B cell (primary cell): Measurements from ENCODE around the gene STIM1. TPM values are rescaled to one million over a fixed set of nuclear protein-coding genes. Genes with fewer than 3 reads are reported as not detected.

ENCODE experiments used
- ATAC-seq: fragments of 200-7000 bp; cut with Tn5 transposase; one replicate; pipeline ENCODE4 v1.10.0; 2021; ENCODE audit warnings: low read depth, mild to moderate bottlenecking, moderate number of reproducible peaks, moderate library complexity
- CTCF ChIA-PET: fragments of 350-600 bp; sonication (Branson Sonifier 250); formaldehyde crosslinking; loops from one replicate; lab custom pipeline; 2021; ENCODE audit warnings: antibody characterized with exemption, inconsistent platforms; lab: Charles Lee
- POLR2A ChIA-PET: fragments of 350-600 bp; sonication (Branson Sonifier 250); formaldehyde crosslinking; loops from one replicate; lab custom pipeline; 2021; ENCODE audit warnings: antibody characterized with exemption; lab: Charles Lee
- DNase-seq: peaks from one replicate; pipeline ENCODE4 v3.0.0; 2013
- H2AFZ ChIP-seq: 2 replicates; pipeline ENCODE4 v1.6.1; 2012; ENCODE audit warnings: mild to moderate bottlenecking, low read depth, low read length; ENCODE audit not compliant: insufficient read depth, poor library complexity, severe bottlenecking
- H3K27ac ChIP-seq, 2 donors: 1 replicate in 1 of 2; 2 replicates in 1 of 2; pipeline ENCODE4 v1.5.1; 2012 to 2013; ENCODE audit warnings: low read length in 2 of 2, mild to moderate bottlenecking in 2 of 2, moderate library complexity in 1 of 2
- H3K27me3 ChIP-seq, 4 experiments: fragments of 200-600 bp in 1 of 4; sonication (generic) in 1 of 4; replicated peaks in 1 of 4; 1 replicate in 2 of 4; 2 replicates in 2 of 4; pipeline versions ENCODE4 v1.6.1 to v1.7.0; 2013 to 2016; ENCODE audit warnings: low read length in 3 of 4, mild to moderate bottlenecking in 2 of 4, mixed read lengths in 1 of 4, moderate library complexity in 1 of 4; ENCODE audit not compliant: insufficient read depth in 4 of 4, control insufficient read depth in 3 of 4; ENCODE audit errors: control extremely low read depth in 1 of 4
- H3K36me3 ChIP-seq, 2 experiments: replicated peaks in 1 of 2; 1 replicate in 1 of 2; 2 replicates in 1 of 2; pipeline versions ENCODE4 v1.6.1 to v1.7.1; 2013; ENCODE audit warnings: low read length in 1 of 2; ENCODE audit not compliant: insufficient read depth in 2 of 2, control insufficient read depth in 1 of 2; ENCODE audit errors: control extremely low read depth in 1 of 2, extremely low read depth in 1 of 2
- H3K4me1 ChIP-seq, 2 donors: fragments of 200-600 bp in 1 of 2; sonication (generic) in 1 of 2; 1 replicate in 1 of 2; 2 replicates in 1 of 2; pipeline versions ENCODE4 v1.5.1 to v1.6.1; 2013 to 2017; ENCODE audit warnings: low read length in 2 of 2; ENCODE audit not compliant: control insufficient read depth in 2 of 2, insufficient read depth in 2 of 2
- H3K4me2 ChIP-seq: replicated peaks from 2 replicates; pipeline ENCODE3; 2012; ENCODE audit warnings: mild to moderate bottlenecking, low read depth, low read length; ENCODE audit not compliant: poor library complexity, severe bottlenecking
- H3K4me3 ChIP-seq, 5 experiments: fragments of 200-600 bp in 1 of 5; sonication (generic) in 1 of 5; 1 replicate in 3 of 5; 2 replicates in 2 of 5; pipeline versions ENCODE4 v1.5.1 to v1.7.0; 2011 to 2016; ENCODE audit warnings: low read length in 4 of 5, mild to moderate bottlenecking in 4 of 5, low read depth in 2 of 5, control low read depth in 1 of 5, moderate library complexity in 1 of 5; ENCODE audit not compliant: insufficient read depth in 1 of 5; ENCODE audit errors: control extremely low read depth in 1 of 5, extremely low read depth in 1 of 5
- H3K79me2 ChIP-seq: fragments of 200-600 bp; sonication (generic); one replicate; pipeline ENCODE4 v1.6.0; 2016; ENCODE audit warnings: low read length; ENCODE audit not compliant: control insufficient read depth, insufficient read depth
- H3K9ac ChIP-seq: fragments of 200-600 bp; sonication (generic); 2 replicates; pipeline ENCODE4 v1.6.1; 2017; ENCODE audit warnings: mild to moderate bottlenecking, low read length, moderate library complexity
- H3K9me3 ChIP-seq, 3 donors: one replicate each; pipeline versions ENCODE4 v1.6.1 to v1.7.1; 2013; ENCODE audit warnings: low read length in 2 of 3; ENCODE audit not compliant: control insufficient read depth in 2 of 3, insufficient read depth in 1 of 3; ENCODE audit errors: control extremely low read depth in 1 of 3
- H4K20me1 ChIP-seq: 2 replicates; pipeline ENCODE4 v1.6.0; 2012; ENCODE audit warnings: mild to moderate bottlenecking, low read length; ENCODE audit not compliant: insufficient read depth, control insufficient read depth, poor library complexity, severe bottlenecking
- H3K27ac Mint-ChIP-seq: one replicate; pipeline ENCODE4 v1.8.0; 2021; ENCODE audit warnings: mixed read lengths
- H3K27me3 Mint-ChIP-seq: one replicate; pipeline ENCODE4 v1.8.0; 2021; ENCODE audit warnings: mixed read lengths
- H3K4me1 Mint-ChIP-seq: one replicate; pipeline ENCODE4 v1.8.0; 2021; ENCODE audit warnings: mixed read lengths
- H3K4me3 Mint-ChIP-seq: one replicate; pipeline ENCODE4 v1.8.0; 2021; ENCODE audit warnings: mixed read lengths
- H3K9me3 Mint-ChIP-seq: one replicate; pipeline ENCODE4 v1.8.0; 2022; ENCODE audit warnings: mixed read lengths; ENCODE audit not compliant: insufficient read depth
- EZH2 ChIP-seq: IDR thresholded peaks from 2 replicates; pipeline ENCODE4 v1.6.1; 2012; ENCODE audit warnings: borderline replicate concordance, low read depth, mild to moderate bottlenecking, moderate library complexity, low read length; ENCODE audit not compliant: insufficient read depth, poor library complexity, severe bottlenecking
- WGBS: methylation state at CpG from one replicate; pipeline ENCODE4 v1.1.5; 2013; ENCODE audit warnings: missing lambda C conversion rate; ENCODE audit not compliant: insufficient coverage; 5-methylcytosine and 5-hydroxymethylcytosine counted together
- intact Hi-C: fragments of 100-400 bp; cut with micrococcal nuclease; formaldehyde crosslinking; loops from one replicate; pipeline ENCODE4 v1.10.0; 2022
- polyA plus RNA-seq: library from polyadenylated mRNA; depleted of rRNA; stranded (reverse); fragments of >200 nt; gene quantifications from 2 replicates; pipeline ENCODE4 v1.2.3, GENCODE V29; 2012
- total RNA-seq, 2 donors: library from RNA; stranded (reverse); fragments of 120-200 nt in 1 of 2; gene quantifications; 1 replicate in 1 of 2; 2 replicates in 1 of 2; pipeline versions ENCODE4 v1.2.3 to v1.2.4, GENCODE V29; 2013 to 2022
- TF ChIP-seq, protein P1 (sequence below): fragments of 200-600 bp; IDR thresholded peaks from one replicate; pipeline ENCODE4 v1.8.0; 2022; ENCODE audit warnings: antibody characterized with exemption, mild to moderate bottlenecking

STIM1 gene
- total and polyA plus RNA-seq, 2 donors (not counting 1 experiment from before 2014, with no cell fraction given) = 59.4 to 76.7 TPM

DNA sequence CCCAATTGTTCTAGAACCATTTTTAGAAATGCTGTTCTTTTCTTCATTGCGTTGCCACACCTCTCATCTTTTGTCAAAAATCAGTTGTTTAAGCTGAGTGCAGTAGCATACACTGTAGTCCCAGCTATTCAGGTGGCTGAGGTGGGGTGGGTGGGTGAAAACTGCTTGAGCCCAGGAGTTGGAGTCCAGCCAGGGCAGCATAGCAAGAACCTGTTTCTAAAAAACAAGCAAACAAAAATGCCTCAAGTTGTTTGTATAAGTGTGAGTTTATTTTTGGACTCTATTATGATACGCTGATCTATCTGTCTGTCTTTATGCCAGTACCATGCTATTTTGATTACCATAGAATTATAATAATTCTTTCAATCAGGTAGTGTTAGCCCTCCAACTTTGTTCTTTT, 176.6 kb downstream of the STIM1 start:
- Histone ChIP-seq H3K36me3 (peaks cover 3 to 9% of the 10 kb centered on the region in 2 experiments), H2AFZ (no peak overlapping the region), H3K27ac (no peak overlapping the region), H3K9ac (no peak overlapping the region), H4K20me1 (peaks cover 13% of the 10 kb centered on the region), H3K9me3 (peaks cover 0 to 11% (median 5%) of the 10 kb centered on the region in 3 donors), H3K27me3 (no peaks in the 10 kb centered on the region), H3K4me2 (no peak overlapping the region), H3K4me1 (no peaks in the 10 kb centered on the region), H3K79me2 (peaks cover 58% of the 10 kb centered on the region), H3K4me3 (no peak overlapping the region)
- H3K27ac Mint-ChIP-seq = no peak overlapping the region
- no peak for ATAC-seq
- POLR2A ChIA-PET = no interaction called here
- peaks cover 6% of the 10 kb centered on the region for H3K9me3 Mint-ChIP-seq
- CTCF ChIA-PET = no interaction called here
- TF ChIP-seq EZH2 = no peak
- TF ChIP-seq, protein P1, sequence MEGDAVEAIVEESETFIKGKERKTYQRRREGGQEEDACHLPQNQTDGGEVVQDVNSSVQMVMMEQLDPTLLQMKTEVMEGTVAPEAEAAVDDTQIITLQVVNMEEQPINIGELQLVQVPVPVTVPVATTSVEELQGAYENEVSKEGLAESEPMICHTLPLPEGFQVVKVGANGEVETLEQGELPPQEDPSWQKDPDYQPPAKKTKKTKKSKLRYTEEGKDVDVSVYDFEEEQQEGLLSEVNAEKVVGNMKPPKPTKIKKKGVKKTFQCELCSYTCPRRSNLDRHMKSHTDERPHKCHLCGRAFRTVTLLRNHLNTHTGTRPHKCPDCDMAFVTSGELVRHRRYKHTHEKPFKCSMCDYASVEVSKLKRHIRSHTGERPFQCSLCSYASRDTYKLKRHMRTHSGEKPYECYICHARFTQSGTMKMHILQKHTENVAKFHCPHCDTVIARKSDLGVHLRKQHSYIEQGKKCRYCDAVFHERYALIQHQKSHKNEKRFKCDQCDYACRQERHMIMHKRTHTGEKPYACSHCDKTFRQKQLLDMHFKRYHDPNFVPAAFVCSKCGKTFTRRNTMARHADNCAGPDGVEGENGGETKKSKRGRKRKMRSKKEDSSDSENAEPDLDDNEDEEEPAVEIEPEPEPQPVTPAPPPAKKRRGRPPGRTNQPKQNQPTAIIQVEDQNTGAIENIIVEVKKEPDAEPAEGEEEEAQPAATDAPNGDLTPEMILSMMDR = no peak
- intact Hi-C loops = no loop called here
- H3K4me1 Mint-ChIP-seq = peaks cover 10% of the 10 kb centered on the region
- WGBS = 71% methylated on average over 1 of the region's 2 CpGs
- no peak for DNase-seq
- H3K27me3 Mint-ChIP-seq = no peaks in the 10 kb centered on the region
- H3K4me3 Mint-ChIP-seq = no peak overlapping the region

DNA sequence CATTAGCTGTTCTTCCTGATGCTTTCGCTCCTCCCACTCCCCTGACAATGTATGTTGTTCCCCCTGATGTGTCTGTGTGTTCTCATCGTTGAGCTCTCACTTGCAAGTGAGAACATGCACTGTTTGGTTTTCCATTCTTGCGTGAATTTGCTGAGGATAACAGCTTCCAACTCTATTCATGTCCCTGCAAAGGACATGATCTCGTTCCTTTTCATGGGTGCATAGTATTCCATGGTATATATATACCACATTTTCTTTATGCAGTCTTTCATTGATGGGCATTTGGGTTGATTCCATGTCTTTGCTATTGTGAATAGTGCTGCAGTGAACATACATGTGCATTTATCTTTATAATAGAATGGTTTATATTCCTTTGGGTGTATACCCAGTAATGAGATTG, 180.5 kb downstream of the STIM1 start:
- H3K27me3 ChIP-seq = no peaks in the 10 kb centered on the region
- H3K27ac ChIP-seq = no peak overlapping the region
- H3K9me3 ChIP-seq = peaks cover 0 to 11% (median 5%) of the 10 kb centered on the region in 3 donors
- TF ChIP-seq, protein P1 = no peak
- no peak for TF ChIP-seq EZH2
- H3K27me3 Mint-ChIP-seq = no peaks in the 10 kb centered on the region
- no peak for ATAC-seq
- no peak overlapping the region for H3K4me3 ChIP-seq
- no peak for DNase-seq
- intact Hi-C loops = no loop called here
- peaks cover 69% of the 10 kb centered on the region for H3K79me2 ChIP-seq
- CTCF ChIA-PET = no interaction called here
- H3K36me3 ChIP-seq = peaks cover 3 to 5% of the 10 kb centered on the region in 2 experiments
- H4K20me1 ChIP-seq = peaks cover 29% of the 10 kb centered on the region
- peaks cover 6% of the 10 kb centered on the region for H3K9me3 Mint-ChIP-seq
- no peak overlapping the region for H3K4me2 ChIP-seq
- POLR2A ChIA-PET = no interaction called here
- H3K27ac Mint-ChIP-seq = no peak overlapping the region
- no peaks in the 10 kb centered on the region for H3K4me1 ChIP-seq
- WGBS = 100% methylated on average over 1 of the region's 4 CpGs
- peaks cover 12% of the 10 kb centered on the region for H3K4me1 Mint-ChIP-seq
- no peak overlapping the region for H3K9ac ChIP-seq
- H3K4me3 Mint-ChIP-seq = no peak overlapping the region
- no peak overlapping the region for H2AFZ ChIP-seq
